ENCODE data around the gene MED12.

DNA sequence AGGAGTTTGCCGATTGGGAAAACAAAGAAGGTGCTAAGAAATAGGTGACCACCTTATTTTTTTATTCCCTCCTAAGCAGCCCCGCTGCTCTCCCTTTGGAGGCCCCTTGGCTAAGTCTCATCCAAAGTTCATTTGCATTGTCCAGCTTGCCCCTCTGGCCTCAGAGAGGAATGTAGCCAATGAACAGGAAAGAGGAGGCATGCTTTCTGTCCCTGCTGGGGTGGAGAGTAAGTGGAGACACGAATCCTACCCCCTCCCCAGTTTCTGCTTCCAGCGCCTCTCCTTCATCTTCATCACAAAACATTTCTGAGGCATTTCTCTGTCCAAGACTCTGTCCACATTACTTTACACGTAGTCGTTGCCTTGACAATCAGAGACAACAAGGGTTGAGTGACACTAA is 64.9 kb downstream of the MED12 start:
- TF ChIP-seq CTCF (conservative IDR thresholded peaks at IDR 0.05; ENCODE audit: low read length) = no peak
- TF ChIP-seq EZH2phosphoT487 (IDR thresholded peaks at IDR 0.05; ENCODE audit: borderline replicate concordance, low read depth, low read length) = no peak
